GM19463 (cell line): ENCODE measurements around the gene ELAVL2.

Source experiments
- ATAC-seq: cut with Tn5 transposase; IDR thresholded peaks from one replicate; pipeline ENCODE4 v1.9.1; 2021; ENCODE audit warnings: mild to moderate bottlenecking, moderate library complexity; ENCODE audit not compliant: unreplicated experiment

The ELAVL2 gene

GRCh38 chr9:23826120-23826629 is at the start of gene ELAVL2:
ELAVL2 (minus strand) TSS chr9:23826240; CDS start chr9:23762234, 64,006 bp downstream.
- ATAC-seq: no peak

- ATAC-seq: no peak
These were observed 32.2 kb upstream of the ELAVL2 start for GRCh38 chr9:23858234-23858633.

- no peak for ATAC-seq
These were observed 30.0 kb upstream of the ELAVL2 start for GRCh38 chr9:23855873-23856604.

GRCh38 chr9:23850690-23851629 is 24.9 kb upstream of the ELAVL2 start:
- no peak for ATAC-seq

- ATAC-seq: no peak
These were observed 24.2 kb upstream of the ELAVL2 start for GRCh38 chr9:23850242-23850689.

- ATAC-seq: no peak
These were observed 23.5 kb upstream of the ELAVL2 start for GRCh38 chr9:23849379-23850035.

- ATAC-seq: no peak
These were observed 16.6 kb upstream of the ELAVL2 start for GRCh38 chr9:23842565-23843129.

GRCh38 chr9:23841304-23841703 is 15.3 kb upstream of the ELAVL2 start:
- ATAC-seq: no peak

GRCh38 chr9:23837038-23837437 is 11.0 kb upstream of the ELAVL2 start:
- ATAC-seq: no peak

- no peak for ATAC-seq
These were observed 5.1 kb upstream of the ELAVL2 start for GRCh38 chr9:23830929-23831730.

- ATAC-seq: no peak
These were observed 4.4 kb upstream of the ELAVL2 start for GRCh38 chr9:23830476-23830805.

GRCh38 chr9:23829580-23830475 is 3.8 kb upstream of the ELAVL2 start:
- no peak for ATAC-seq

- no peak for ATAC-seq
These were observed 340 bp downstream of the ELAVL2 start for GRCh38 chr9:23825700-23826099.

- ATAC-seq: no peak
These were observed 1.0 kb downstream of the ELAVL2 start for GRCh38 chr9:23824830-23825591.

GRCh38 chr9:23823986-23824829 is 1.8 kb downstream of the ELAVL2 start:
- ATAC-seq: no peak

GRCh38 chr9:23823269-23823668 is 2.8 kb downstream of the ELAVL2 start:
- no peak for ATAC-seq
